M059J (cell line): ENCODE measurements around the gene TCP11L2. TPM values are rescaled to one million over a fixed set of nuclear protein-coding genes. Genes with fewer than 3 reads are reported as not detected.

ENCODE experiments used
- DNase-seq: peaks from one replicate; pipeline ENCODE4 v3.0.0-alpha.2; 2012; ENCODE audit warnings: low read depth
- total RNA-seq: library from RNA; depleted of rRNA; stranded (reverse); fragments of >200 nt; shearing (Covaris generic); gene quantifications from 2 replicates; pipeline ENCODE4 v1.2.3, GENCODE V29; 2014; rRNA removed

TCP11L2 gene
- total RNA-seq: 15.8 and 30.1 TPM in 2 replicates

DNA sequence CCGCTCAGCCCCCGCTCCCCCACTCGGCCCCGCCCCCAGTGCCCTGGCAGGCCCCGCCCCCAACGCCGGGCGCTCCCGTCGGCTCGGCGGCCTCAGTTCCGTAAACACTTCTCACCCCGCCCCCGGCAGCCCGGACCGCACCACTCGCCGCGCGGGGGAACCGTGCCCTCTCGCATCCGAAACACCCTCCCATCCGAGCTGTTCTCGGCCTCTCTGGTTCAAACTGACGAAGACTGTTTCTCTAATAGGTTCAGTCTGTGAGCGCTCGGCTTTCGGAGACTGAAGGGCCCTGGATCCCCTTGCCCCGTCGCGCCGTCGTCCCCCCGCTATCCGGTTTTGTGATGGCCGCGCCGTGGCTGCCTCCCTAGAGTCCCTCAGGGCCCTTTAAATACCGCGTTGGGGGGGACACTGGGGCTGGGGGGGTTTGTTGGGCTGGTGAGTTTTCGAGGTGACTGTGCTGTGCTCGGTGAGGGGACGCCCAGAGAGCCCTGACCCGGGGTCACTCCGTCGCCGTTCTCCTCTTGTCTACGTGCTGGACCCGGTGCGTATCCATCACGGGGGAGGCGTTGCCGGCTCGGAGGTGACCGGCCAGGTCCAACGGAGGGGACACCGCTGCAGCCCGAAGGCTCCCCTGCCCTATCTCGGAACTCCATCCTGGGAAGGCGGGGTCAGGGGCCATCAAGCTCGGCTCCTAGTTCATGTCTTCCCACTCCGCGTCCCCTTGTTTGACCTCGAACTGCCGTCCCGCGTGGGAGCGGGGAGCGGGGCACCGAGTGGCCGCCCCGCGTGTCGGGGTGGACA is at the start of gene TCP11L2:
TSS of gene TCP11L2 (plus strand) at position 333 of the 801 bp plus-strand sequence. CDS start 8,343 bp downstream, outside the sequence.
- peak; percentile 71 for DNase-seq

- DNase-seq: no peak
Measured at GRCh38 chr12:106254724-106255123, 47.8 kb upstream of the TCP11L2 start.

DNA sequence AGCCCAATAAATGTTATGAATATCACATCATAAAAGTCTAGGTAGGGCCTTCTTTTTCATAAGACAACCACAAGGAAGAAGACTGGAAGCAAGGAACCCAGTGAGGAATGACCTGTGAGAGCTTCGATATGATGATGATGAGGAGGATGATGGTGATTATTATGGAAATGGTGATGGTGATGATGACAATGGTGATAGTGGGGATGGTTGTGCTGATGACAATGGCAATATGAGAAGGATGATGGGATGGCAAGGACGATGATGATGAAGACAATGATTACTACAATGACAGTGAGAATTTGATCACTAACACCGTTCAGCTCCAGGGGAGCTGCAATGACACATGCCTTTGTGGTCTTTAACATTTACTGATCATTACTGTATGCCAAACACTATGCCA is 47.0 kb upstream of the TCP11L2 start:
- DNase-seq: no peak

GRCh38 chr12:106255952-106256351 is 46.6 kb upstream of the TCP11L2 start:
- no peak for DNase-seq

DNA sequence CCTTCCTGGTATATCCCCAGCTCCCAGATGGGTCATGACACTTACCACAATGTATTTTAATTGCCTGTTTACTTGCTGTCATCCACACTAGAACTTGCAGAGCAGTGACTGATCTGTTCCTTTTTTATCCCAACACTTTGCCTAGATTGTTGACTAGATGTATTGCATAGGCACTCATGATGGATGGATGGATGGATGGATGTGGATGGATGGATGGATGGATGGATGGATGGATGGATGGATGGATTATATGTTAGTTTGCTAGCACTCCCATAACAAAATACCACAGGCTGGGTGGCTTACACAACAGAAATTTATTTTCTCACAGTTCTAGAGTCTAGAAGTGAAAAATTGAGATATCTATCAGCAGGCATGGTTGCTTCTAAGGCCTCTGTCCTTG is 46.0 kb upstream of the TCP11L2 start:
- DNase-seq: no peak

DNA sequence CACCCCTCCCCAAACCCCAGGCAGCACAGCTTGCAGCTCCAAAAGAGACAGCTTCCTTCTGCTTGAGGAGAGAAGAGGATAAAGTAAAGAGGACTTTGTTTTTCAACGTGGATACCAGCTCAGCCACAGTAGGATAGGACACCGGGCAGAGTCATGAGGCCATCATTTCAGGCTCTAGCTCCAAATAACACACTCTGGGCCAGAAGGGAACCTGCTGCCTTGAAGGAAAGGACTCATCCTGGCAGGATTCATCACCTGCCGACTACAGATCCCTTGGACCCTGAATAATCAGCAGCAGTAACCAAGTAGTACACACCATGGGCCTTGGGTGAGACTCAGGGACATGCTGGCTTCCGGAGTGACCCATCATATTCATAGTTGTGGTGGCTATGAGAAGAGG is 44.3 kb upstream of the TCP11L2 start:
- no peak for DNase-seq

- no peak for DNase-seq
Measured at GRCh38 chr12:106258935-106259334, 43.6 kb upstream of the TCP11L2 start.

DNA sequence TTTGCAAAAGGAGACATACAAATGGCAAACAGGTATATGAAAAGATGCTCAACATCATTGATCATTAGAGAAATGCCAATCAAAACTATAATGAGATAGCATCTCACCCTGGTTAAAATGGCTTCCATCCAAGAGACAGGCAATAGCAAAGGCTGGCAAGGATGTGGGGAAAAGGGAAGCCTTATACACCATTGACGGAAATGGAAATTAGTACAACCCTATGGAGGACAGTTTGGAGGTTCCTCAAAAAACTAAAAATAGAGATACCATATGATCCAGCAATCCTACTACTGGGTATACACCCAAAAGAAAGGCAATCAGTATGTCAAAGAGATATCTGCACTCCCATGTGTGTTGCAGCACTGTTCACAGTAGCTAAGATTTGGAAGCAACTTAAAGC is 37.4 kb upstream of the TCP11L2 start:
- DNase-seq: no peak

DNA sequence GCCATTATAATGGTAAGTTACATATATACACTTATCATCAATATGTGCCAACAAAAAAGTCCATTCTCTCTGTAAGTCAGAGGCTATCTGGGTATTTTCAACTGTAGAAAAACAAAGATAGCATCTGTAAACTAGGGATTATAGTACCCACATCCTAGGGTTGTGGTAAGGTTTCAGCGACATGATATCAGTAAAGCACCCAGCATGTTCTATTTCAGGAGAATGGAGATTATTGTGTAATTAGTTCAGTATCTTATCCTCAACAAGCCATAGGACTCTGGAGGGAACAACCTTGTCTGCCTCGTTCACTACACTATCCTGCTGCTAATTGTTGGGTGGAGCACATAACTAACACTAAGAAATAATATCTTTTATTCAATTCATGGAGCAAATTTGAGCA is 35.0 kb upstream of the TCP11L2 start:
- no peak for DNase-seq

DNA sequence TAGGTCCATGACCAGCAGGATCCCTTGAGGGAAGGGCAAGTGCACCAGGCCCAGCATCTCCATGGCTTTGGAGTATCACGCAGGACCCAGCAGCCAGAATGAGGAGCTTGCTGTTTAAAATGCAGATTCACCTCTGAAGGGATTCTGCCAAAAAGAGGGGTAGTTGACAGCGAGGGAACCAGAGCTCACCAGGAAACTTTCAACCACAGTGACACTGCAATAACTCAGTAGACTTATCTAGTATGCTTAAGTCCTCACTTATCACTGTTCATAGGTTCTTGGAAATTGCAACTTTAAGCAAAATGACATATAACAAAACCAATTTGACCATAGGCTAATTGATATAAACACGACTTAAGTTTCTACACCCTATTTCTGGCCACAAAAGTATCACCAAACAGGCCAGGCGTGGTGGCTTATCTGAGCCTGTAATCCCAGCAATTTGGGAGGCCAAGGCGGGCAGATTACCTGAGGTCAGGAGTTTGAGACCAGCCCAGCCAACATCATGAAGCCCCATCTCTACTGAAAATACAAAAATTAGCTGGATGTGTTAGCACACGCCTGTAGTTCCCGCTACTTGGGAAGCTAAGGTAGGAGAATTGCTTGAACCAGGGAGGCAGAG is 33.3 kb upstream of the TCP11L2 start:
- DNase-seq: no peak

DNA sequence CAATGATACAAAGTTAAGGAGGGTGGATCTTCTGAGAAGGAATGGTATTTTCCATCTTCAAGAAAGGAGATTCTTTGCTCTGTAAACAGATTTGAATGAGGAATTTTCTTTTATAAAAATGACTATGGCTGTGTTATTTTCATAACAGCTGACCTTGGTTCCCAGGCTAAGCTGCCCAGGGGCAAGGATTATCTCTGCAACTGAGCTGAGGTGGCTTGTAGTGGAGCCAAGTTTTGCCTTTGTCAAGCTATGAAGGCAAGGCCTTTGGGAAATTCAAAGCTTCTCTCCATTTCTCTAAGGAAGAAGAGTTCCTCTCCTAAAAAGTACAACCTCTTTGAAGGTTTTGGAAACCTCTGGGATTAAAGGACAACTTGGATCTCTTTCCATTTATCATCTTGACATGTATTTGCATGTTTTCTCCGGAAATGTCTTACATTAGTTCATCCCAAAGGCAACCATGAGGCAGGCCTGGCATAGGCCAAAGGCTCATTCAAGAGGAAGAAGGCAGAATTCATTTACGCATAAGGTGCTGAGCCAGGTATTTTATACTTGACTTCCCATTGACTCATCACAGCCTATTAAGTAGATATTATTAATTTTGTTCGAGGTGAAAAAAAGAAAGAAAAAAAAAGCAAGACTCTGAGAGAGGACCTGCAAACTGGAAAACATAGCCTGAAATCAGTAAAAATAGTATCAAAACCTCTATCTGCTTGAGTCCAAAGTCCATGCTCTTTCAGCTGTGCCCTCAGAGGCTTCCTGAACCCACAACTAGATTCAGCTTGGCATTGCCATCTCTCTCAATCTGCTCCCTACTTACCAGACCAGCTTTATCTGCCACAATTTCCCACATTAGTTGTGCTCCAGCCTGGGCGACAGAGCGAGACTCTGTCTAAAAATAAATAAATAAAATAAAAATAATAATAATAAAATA is 30.7 kb upstream of the TCP11L2 start:
- DNase-seq: no peak

- no peak for DNase-seq
Measured at GRCh38 chr12:106273491-106273890, 29.0 kb upstream of the TCP11L2 start.

- no peak for DNase-seq
Measured at GRCh38 chr12:106274012-106274411, 28.5 kb upstream of the TCP11L2 start.

DNA sequence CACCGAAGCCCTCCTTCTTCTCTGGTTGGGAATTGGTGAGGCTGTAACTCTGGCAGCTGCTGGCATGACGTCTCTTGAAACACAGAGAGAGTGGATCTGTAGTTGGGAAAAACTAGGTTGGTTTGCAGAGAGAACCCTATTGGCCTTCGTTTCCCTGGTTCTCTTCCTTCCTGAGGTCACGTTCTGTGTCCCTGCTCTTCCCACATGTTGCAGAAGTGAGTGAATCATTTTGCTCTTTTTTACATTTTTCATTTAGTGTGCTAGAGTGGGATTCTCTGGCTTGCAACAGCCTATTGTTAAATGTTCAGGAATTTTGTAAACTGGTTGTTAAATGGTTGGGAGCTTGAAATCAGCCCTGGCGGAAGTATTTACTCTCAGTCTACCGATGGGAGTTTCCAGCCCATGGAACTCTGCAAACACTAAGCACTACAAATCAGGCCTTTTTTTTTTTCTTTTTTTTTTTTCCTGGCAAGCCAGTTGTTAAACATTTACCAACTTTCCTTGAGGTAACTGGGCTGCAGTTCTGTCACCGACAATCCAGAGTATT is 27.9 kb upstream of the TCP11L2 start:
- no peak for DNase-seq

DNA sequence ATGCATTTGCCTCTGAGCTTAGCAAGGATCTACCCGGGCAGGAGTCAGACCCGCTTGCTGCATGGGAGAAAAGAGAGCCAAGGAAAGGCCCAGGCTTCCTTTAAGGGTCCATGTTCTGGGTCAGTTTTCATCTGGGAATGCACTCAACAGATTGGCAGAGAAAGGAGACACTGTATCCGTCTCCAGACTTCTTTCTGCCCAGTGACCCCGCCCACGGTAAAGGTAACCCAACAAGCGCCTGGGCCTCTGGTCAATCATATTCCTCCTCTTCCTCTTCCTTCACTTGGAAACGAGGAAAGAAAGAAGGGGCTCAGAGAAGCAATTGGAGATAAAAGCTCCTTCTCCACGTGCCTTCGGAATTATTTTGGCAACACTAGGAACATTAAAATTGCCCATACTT is 27.1 kb upstream of the TCP11L2 start:
- no peak for DNase-seq

DNA sequence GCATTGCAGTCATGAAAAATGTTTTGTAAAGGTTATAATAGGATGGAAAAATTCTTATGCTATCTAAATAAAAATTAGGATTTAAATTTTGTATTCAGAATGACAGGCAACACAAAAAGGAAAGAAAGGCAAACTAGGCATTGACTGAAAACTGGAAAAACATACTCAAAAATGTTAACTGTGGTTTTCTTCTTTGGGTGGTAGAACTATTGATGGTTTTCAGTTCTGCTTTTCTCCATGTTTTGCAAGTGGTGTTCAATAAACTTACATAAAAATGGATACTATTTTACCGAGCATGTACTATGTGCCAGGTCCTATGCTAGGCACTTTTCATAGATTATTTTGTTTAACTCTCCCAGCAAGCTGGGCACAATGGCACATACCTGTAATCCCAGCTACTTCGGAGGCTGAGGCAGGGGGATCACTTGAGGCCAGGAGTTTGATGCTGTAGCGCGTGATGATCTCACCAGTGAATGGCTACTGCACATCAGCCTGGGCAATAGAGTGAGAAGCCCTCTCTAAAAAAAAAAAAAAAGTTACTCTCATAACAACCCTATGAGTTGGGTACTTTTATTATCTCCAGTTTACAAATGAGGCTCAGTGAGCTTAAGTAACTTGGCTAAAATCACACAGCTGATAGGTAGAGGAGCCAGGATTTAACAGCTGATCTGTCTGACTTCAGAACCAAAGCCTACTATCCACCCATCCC is 26.3 kb upstream of the TCP11L2 start:
- no peak for DNase-seq

GRCh38 chr12:106280106-106280505 is 22.4 kb upstream of the TCP11L2 start:
- DNase-seq: no peak

GRCh38 chr12:106281056-106281782 is 21.3 kb upstream of the TCP11L2 start:
- no peak for DNase-seq

GRCh38 chr12:106281804-106282203 is 20.7 kb upstream of the TCP11L2 start:
- no peak for DNase-seq

DNA sequence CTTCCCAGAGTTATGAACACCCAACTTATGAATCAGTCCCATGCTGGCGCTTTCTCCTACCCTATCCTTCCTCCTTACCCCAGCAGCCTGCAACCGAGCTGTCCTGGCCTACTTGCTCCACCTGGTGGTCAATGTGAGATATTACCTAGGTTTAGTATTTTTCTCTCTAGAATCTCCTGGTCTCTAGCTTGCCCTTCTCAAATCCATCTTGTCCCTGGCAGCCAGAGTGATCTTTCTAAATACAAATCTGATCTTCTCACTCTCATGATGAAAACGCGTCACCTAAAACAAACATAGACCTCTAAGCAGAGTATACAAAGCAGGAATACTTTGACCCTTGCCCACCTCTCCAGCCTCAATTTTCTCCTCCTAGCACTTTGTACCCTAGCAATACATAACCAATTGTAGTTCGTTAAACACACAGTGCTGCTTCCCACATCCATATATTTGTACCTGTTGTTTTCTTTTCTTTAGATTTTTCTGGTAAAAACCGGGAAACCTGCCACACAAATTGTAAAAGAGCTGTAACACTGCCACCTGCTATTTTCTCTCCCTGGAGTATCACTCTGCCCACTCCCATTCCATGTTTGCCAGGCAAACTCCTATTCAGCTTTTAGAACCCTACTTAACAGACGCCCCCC is 20.0 kb upstream of the TCP11L2 start:
- DNase-seq: peak; percentile 47
